HCT116 (cell line): ENCODE results near the gene OSBPL10. TPM values are rescaled to one million over a fixed set of nuclear protein-coding genes. Genes with fewer than 3 reads are reported as not detected.

Experiments used
- ATAC-seq: fragments of 200-7000 bp; cut with Tn5 transposase; 2 replicates; pipeline ENCODE4 v1.9.1; 2020; ENCODE audit warnings: mild to moderate bottlenecking, moderate library complexity
- BruUV-seq: library from RNA; stranded (reverse); fragments of 400-500 nt; replicated peaks from 2 replicates; lab custom pipeline; 2021; lab: Mats Ljungman, UMichigan
- CTCF ChIA-PET: fragments of 300-600 bp; sonication (Branson Sonifier 250); formaldehyde crosslinking; loops from one replicate; lab custom pipeline; 2021; ENCODE audit warnings: antibody characterized with exemption; lab: Charles Lee
- POLR2A ChIA-PET: fragments of 300-600, 350-600 bp; sonication (Branson Sonifier 250); formaldehyde crosslinking; loops from one replicate; lab custom pipeline; 2021; ENCODE audit warnings: antibody characterized with exemption; lab: Charles Lee
- RAD21 ChIA-PET, 2 experiments: fragments of 300-600 bp; sonication (Branson Sonifier 250); formaldehyde crosslinking; loops; one replicate each; lab custom pipeline; 2023; ENCODE audit warnings: low total read pairs in 2 of 2; ENCODE audit not compliant: uncharacterized antibody in 2 of 2, unreplicated experiment in 2 of 2, low non-redundant PET in 1 of 2; lab: Charles Lee
- DNase-seq: peaks from one replicate; pipeline ENCODE4 v3.0.0-alpha.2; 2010; ENCODE audit warnings: low read depth, low spot score
- H2AFZ ChIP-seq: fragments of 200-600 bp; shearing (Covaris generic), sonication (generic); 2 replicates; pipeline ENCODE4 v1.6.1; 2017; ENCODE audit warnings: low read depth, mixed run types, mixed read lengths, antibody characterized with exemption, low read length; ENCODE audit not compliant: poor library complexity, severe bottlenecking
- H3K27ac ChIP-seq: 2 replicates; pipeline ENCODE4 v1.5.1; 2012; ENCODE audit warnings: low read depth, low read length
- H3K27me3 ChIP-seq: fragments of 200-600 bp; sonication (generic); 2 replicates; pipeline ENCODE4 v1.6.1; 2016; ENCODE audit warnings: mixed run types, low read length, mixed read lengths; ENCODE audit not compliant: insufficient read depth
- H3K36me3 ChIP-seq, 2 experiments: fragments of 200-500 bp in 1 of 2; fragments of 200-600 bp in 1 of 2; sonication (Bioruptor generic) in 1 of 2; sonication (generic) in 1 of 2; 2 replicates each; pipeline versions ENCODE4 v1.5.1 to v1.6.1; 2014 to 2016; ENCODE audit warnings: low read length in 2 of 2, inconsistent platforms in 1 of 2, mixed read lengths in 1 of 2, mixed run types in 1 of 2; ENCODE audit not compliant: insufficient read depth in 2 of 2, control insufficient read depth in 1 of 2
- H3K4me1 ChIP-seq, 2 experiments: fragments of 200-600 bp in 1 of 2; sonication (generic) in 1 of 2; 2 replicates each; pipeline versions ENCODE4 v1.5.1 to v1.6.1; 2012 to 2017; ENCODE audit warnings: low read length in 2 of 2, inconsistent platforms in 1 of 2, mild to moderate bottlenecking in 1 of 2, mixed read lengths in 1 of 2, mixed run types in 1 of 2, moderate library complexity in 1 of 2; ENCODE audit not compliant: insufficient read depth in 2 of 2, control insufficient read depth in 1 of 2
- H3K4me2 ChIP-seq: fragments of 200-600 bp; sonication (generic); 2 replicates; pipeline ENCODE4 v1.6.1; 2017; ENCODE audit warnings: mixed run types, low read length, mixed read lengths
- H3K4me3 ChIP-seq, 2 experiments: fragments of 200-600 bp in 1 of 2; sonication (generic) in 1 of 2; replicated peaks in 1 of 2; 2 replicates each; pipeline ENCODE4 v1.5.1; 2011 to 2016; ENCODE audit warnings: low read length in 2 of 2, control low read depth in 1 of 2, low read depth in 1 of 2, mild to moderate bottlenecking in 1 of 2, mixed read lengths in 1 of 2, mixed run types in 1 of 2
- H3K79me2 ChIP-seq: fragments of 200-600 bp; sonication (generic); 2 replicates; pipeline ENCODE4 v1.6.1; 2017; ENCODE audit warnings: mild to moderate bottlenecking, mixed run types, low read length, moderate library complexity, mixed read lengths; ENCODE audit not compliant: insufficient read depth
- H3K9ac ChIP-seq: fragments of 200-600 bp; sonication (generic); 2 replicates; pipeline ENCODE4 v1.6.1; 2016; ENCODE audit warnings: low read length, mixed read lengths
- H3K9me2 ChIP-seq: fragments of 200-600 bp; sonication (generic), shearing (Covaris generic); 2 replicates; pipeline ENCODE4 v1.6.1; 2017; ENCODE audit warnings: mixed run types, mild to moderate bottlenecking, moderate library complexity; ENCODE audit not compliant: insufficient read depth
- H3K9me3 ChIP-seq, 2 experiments: fragments of 200-500 bp in 1 of 2; fragments of 200-600 bp in 1 of 2; sonication (Bioruptor generic) in 1 of 2; sonication (generic) in 1 of 2; 2 replicates each; pipeline ENCODE4 v1.6.1; 2014 to 2017; ENCODE audit warnings: low read length in 2 of 2, mixed read lengths in 2 of 2, inconsistent platforms in 1 of 2, low read depth in 1 of 2, mild to moderate bottlenecking in 1 of 2, mixed run types in 1 of 2, moderate library complexity in 1 of 2; ENCODE audit not compliant: control insufficient read depth in 1 of 2, insufficient read depth in 1 of 2
- H4K20me1 ChIP-seq: fragments of 200-600 bp; sonication (generic), shearing (Covaris generic); 2 replicates; pipeline ENCODE4 v1.6.1; 2017; ENCODE audit warnings: mixed run types, mild to moderate bottlenecking, moderate library complexity; ENCODE audit not compliant: insufficient read depth
- ATF3 ChIP-seq: IDR thresholded peaks from 2 replicates; pipeline ENCODE4 v1.6.1; 2012
- CEBPB ChIP-seq: IDR thresholded peaks from 2 replicates; pipeline ENCODE4 v1.6.1; 2012; ENCODE audit warnings: low read depth
- EGR1 ChIP-seq: IDR thresholded peaks from 2 replicates; pipeline ENCODE4 v1.6.1; 2012; ENCODE audit warnings: low read depth
- ELF1 ChIP-seq: IDR thresholded peaks from 2 replicates; pipeline ENCODE4 v1.6.1; 2012; ENCODE audit warnings: low read depth, borderline replicate concordance
- EZH2 ChIP-seq: fragments of 200-600 bp; sonication (generic); IDR thresholded peaks from 2 replicates; pipeline ENCODE4 v1.6.1; 2017; ENCODE audit warnings: antibody characterized with exemption, mixed run types
- JUND ChIP-seq: IDR thresholded peaks from 2 replicates; pipeline ENCODE4 v1.6.1; 2012
- MAX ChIP-seq: IDR thresholded peaks from 2 replicates; pipeline ENCODE4 v1.6.1; 2012
- POLR2AphosphoS5 ChIP-seq: IDR thresholded peaks from 2 replicates; pipeline ENCODE4 v1.6.1; 2011; ENCODE audit warnings: mild to moderate bottlenecking, low read depth, low read length, moderate library complexity
- RAD21 ChIP-seq: IDR thresholded peaks from 2 replicates; pipeline ENCODE4 v1.6.1; 2012; ENCODE audit warnings: low read depth, mild to moderate bottlenecking
- YY1 ChIP-seq: IDR thresholded peaks from 2 replicates; pipeline ENCODE4 v1.6.1; 2011; ENCODE audit warnings: low read length, low read depth, moderate library complexity, mild to moderate bottlenecking; ENCODE audit not compliant: insufficient replicate concordance; ENCODE audit errors: extremely low read depth
- ZBTB33 ChIP-seq: IDR thresholded peaks from 2 replicates; pipeline ENCODE4 v1.6.1; 2011; ENCODE audit warnings: mild to moderate bottlenecking, low read length, moderate library complexity; ENCODE audit not compliant: insufficient replicate concordance; ENCODE audit errors: extremely low read depth
- ZFX ChIP-seq: fragments of 450-650 bp; IDR thresholded peaks from 2 replicates; pipeline ENCODE4 v1.6.1; 2017
- intact Hi-C: fragments of 100-400 bp; cut with micrococcal nuclease; formaldehyde crosslinking; loops from 2 replicates; pipeline ENCODE4 v1.10.0; 2022
- total RNA-seq: library from RNA; stranded (reverse); gene quantifications from one replicate; pipeline ENCODE4 v1.2.1, GENCODE V29; 2021; ENCODE audit not compliant: unreplicated experiment
- TF ChIP-seq, protein P1 (sequence below): IDR thresholded peaks from 2 replicates; pipeline ENCODE4 v1.6.1; 2012; ENCODE audit warnings: low read depth

The OSBPL10 gene
- total RNA-seq, 1 experiment from 2014 or later: 25.8 TPM

GRCh38 chr3:31876331-31876730, 104.7 kb downstream of the OSBPL10 start (continued):
- TF ChIP-seq MAX: no peak
- TF ChIP-seq, all 23 proteins: peak for 2

DNA sequence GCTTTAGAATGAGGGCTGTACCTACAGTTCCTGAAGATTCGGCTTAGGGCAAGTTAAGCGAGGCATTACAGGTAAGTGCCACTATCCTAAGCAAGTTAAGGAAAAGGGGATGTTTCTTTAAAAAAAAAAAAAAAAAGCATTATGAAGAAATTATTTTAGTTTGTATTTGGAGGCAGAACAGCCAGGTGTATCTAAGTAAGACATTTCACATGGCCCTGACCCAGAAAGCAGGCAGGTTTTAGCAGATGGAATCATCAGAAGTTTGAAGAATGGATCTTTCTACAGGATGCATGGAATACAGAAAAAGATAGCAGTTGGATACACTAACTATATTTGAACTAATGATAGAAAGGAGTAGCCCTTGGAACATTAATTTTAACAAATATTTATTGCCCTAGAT, 105.6 kb downstream of the OSBPL10 start:
- DNase-seq: no peak
- ATAC-seq: no peak
- intact Hi-C loops: no loop called here
- no peak overlapping the region for H2AFZ ChIP-seq
- no peaks in the 10 kb centered on the region for H3K9me3 ChIP-seq
- H3K27ac ChIP-seq: no peak overlapping the region
- BruUV-seq: no TSS peak
- H3K9ac ChIP-seq: no peak overlapping the region
- H3K4me1 ChIP-seq: no peaks in the 10 kb centered on the region
- RAD21 ChIA-PET: no interaction called here
- POLR2A ChIA-PET: no interaction called here
- H3K79me2 ChIP-seq: no peaks in the 10 kb centered on the region
- no peak overlapping the region for H3K4me2 ChIP-seq
- H3K36me3 ChIP-seq: no peaks in the 10 kb centered on the region
- no peak for TF ChIP-seq ZFX
- TF ChIP-seq EGR1: no peak
- no peak for TF ChIP-seq YY1
- TF ChIP-seq RAD21: no peak
- TF ChIP-seq ELF1: no peak
- TF ChIP-seq CEBPB: no peak
- no peak for TF ChIP-seq ATF3
- no peak for TF ChIP-seq EZH2
- CTCF ChIA-PET: no interaction called here
- H3K9me2 ChIP-seq: no peaks in the 10 kb centered on the region
- H3K27me3 ChIP-seq: no peaks in the 10 kb centered on the region
- H3K4me3 ChIP-seq: no peak overlapping the region
- H4K20me1 ChIP-seq: no peaks in the 10 kb centered on the region

GRCh38 chr3:31873254-31873820, 107.7 kb downstream of the OSBPL10 start:
- Histone ChIP-seq H3K27ac (no peak overlapping the region), H3K4me1 (no peaks in the 10 kb centered on the region), H2AFZ (no peak overlapping the region), H3K27me3 (no peaks in the 10 kb centered on the region), H3K9me2 (no peaks in the 10 kb centered on the region), H3K4me3 (no peak overlapping the region), H3K4me2 (no peak overlapping the region), H3K9ac (no peak overlapping the region), H3K79me2 (no peaks in the 10 kb centered on the region), H4K20me1 (no peaks in the 10 kb centered on the region), H3K9me3 (no peaks in the 10 kb centered on the region), H3K36me3 (no peaks in the 10 kb centered on the region)
- ChIA-PET POLR2A (no interaction called here), CTCF (no interaction called here), RAD21 (no interaction called here)
- no peak for DNase-seq
- intact Hi-C loops: no loop called here
- BruUV-seq: no TSS peak
- no peak for ATAC-seq
- TF ChIP-seq JUND (no peak), ZBTB33 (no peak), POLR2AphosphoS5 (no peak), ELF1 (no peak), RAD21 (no peak), EGR1 (no peak)
- TF ChIP-seq, protein P1, sequence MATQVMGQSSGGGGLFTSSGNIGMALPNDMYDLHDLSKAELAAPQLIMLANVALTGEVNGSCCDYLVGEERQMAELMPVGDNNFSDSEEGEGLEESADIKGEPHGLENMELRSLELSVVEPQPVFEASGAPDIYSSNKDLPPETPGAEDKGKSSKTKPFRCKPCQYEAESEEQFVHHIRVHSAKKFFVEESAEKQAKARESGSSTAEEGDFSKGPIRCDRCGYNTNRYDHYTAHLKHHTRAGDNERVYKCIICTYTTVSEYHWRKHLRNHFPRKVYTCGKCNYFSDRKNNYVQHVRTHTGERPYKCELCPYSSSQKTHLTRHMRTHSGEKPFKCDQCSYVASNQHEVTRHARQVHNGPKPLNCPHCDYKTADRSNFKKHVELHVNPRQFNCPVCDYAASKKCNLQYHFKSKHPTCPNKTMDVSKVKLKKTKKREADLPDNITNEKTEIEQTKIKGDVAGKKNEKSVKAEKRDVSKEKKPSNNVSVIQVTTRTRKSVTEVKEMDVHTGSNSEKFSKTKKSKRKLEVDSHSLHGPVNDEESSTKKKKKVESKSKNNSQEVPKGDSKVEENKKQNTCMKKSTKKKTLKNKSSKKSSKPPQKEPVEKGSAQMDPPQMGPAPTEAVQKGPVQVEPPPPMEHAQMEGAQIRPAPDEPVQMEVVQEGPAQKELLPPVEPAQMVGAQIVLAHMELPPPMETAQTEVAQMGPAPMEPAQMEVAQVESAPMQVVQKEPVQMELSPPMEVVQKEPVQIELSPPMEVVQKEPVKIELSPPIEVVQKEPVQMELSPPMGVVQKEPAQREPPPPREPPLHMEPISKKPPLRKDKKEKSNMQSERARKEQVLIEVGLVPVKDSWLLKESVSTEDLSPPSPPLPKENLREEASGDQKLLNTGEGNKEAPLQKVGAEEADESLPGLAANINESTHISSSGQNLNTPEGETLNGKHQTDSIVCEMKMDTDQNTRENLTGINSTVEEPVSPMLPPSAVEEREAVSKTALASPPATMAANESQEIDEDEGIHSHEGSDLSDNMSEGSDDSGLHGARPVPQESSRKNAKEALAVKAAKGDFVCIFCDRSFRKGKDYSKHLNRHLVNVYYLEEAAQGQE: no peak
